WTC11 (cell line): ENCODE results near the gene CNOT9. TPM values are rescaled to one million over a fixed set of nuclear protein-coding genes. Genes with fewer than 3 reads are reported as not detected.

Experiments
- ATAC-seq: fragments of 200-7000 bp; cut with Tn5 transposase; 2 replicates; pipeline ENCODE4 v1.10.0; 2021; ENCODE audit warnings: mild to moderate bottlenecking, moderate library complexity
- CTCF ChIA-PET: fragments of 300-600 bp; sonication (Branson Sonifier 250); formaldehyde crosslinking; loops from one replicate; lab custom pipeline; 2021; ENCODE audit warnings: antibody characterized with exemption; lab: Charles Lee
- POLR2A ChIA-PET: fragments of 350-600 bp; sonication (Branson Sonifier 250); formaldehyde crosslinking; loops from one replicate; lab custom pipeline; 2021; ENCODE audit warnings: antibody characterized with exemption; lab: Charles Lee
- DNase-seq: peaks from one replicate; pipeline ENCODE4 v3.0.0; 2021; ENCODE audit warnings: low spot score
- H3K27ac Mint-ChIP-seq: 2 replicates; pipeline ENCODE4 v1.8.0; 2021; ENCODE audit warnings: mixed read lengths
- H3K27me3 Mint-ChIP-seq: 2 replicates; pipeline ENCODE4 v1.8.0; 2021; ENCODE audit warnings: low read depth, mild to moderate bottlenecking, moderate library complexity, mixed read lengths
- H3K36me3 Mint-ChIP-seq: 2 replicates; pipeline ENCODE4 v1.8.0; 2021; ENCODE audit warnings: mixed read lengths
- H3K4me1 Mint-ChIP-seq: 2 replicates; pipeline ENCODE4 v1.8.0; 2022; ENCODE audit warnings: mixed read lengths
- H3K4me3 Mint-ChIP-seq: 2 replicates; pipeline ENCODE4 v1.8.0; 2021; ENCODE audit warnings: mild to moderate bottlenecking, moderate library complexity, mixed read lengths
- H3K9me3 Mint-ChIP-seq: 2 replicates; pipeline ENCODE4 v1.8.0; 2021; ENCODE audit warnings: mixed read lengths
- CREB1 ChIP-seq: sonication (generic); formaldehyde crosslinking; IDR thresholded peaks from 2 replicates; pipeline ENCODE4 v1.8.0; 2023; ENCODE audit warnings: mild to moderate bottlenecking, missing genetic modification reagents
- CREM ChIP-seq: sonication (generic); formaldehyde crosslinking; IDR thresholded peaks from 2 replicates; pipeline ENCODE4 v1.8.1; 2022; ENCODE audit warnings: mild to moderate bottlenecking, missing genetic modification reagents, moderate library complexity
- ELF4 ChIP-seq: sonication (generic); formaldehyde crosslinking; IDR thresholded peaks from 2 replicates; pipeline ENCODE4 v1.8.1; 2022; ENCODE audit warnings: low read depth, mild to moderate bottlenecking, moderate library complexity, missing genetic modification reagents
- FOXJ3 ChIP-seq: sonication (generic); formaldehyde crosslinking; IDR thresholded peaks from 2 replicates; pipeline ENCODE4 v1.9.0; 2021; ENCODE audit warnings: missing genetic modification reagents, mild to moderate bottlenecking, borderline replicate concordance
- FOXK1 ChIP-seq: sonication (generic); formaldehyde crosslinking; IDR thresholded peaks from 2 replicates; pipeline ENCODE4 v1.8.0; 2022; ENCODE audit warnings: mild to moderate bottlenecking, moderate library complexity, missing genetic modification reagents
- MXD4 ChIP-seq: fragments of 250-450 bp; sonication (Bioruptor Pico); IDR thresholded peaks from 2 replicates; pipeline ENCODE4 v1.8.0; 2021; ENCODE audit warnings: mild to moderate bottlenecking, moderate library complexity, borderline replicate concordance
- NFATC4 ChIP-seq: fragments of 250-450 bp; sonication (Bioruptor Pico); IDR thresholded peaks from 2 replicates; pipeline ENCODE4 v1.9.0; 2021; ENCODE audit warnings: mild to moderate bottlenecking
- NR1H2 ChIP-seq: sonication (generic); formaldehyde crosslinking; IDR thresholded peaks from 2 replicates; pipeline ENCODE4 v1.9.0; 2021; ENCODE audit warnings: mild to moderate bottlenecking, moderate library complexity, missing genetic modification reagents
- PRRX2 ChIP-seq: fragments of 250-450 bp; sonication (Bioruptor Pico); IDR thresholded peaks from 2 replicates; pipeline ENCODE4 v1.8.0; 2021; ENCODE audit warnings: mild to moderate bottlenecking
- RELA ChIP-seq: sonication (generic); formaldehyde crosslinking; IDR thresholded peaks from 2 replicates; pipeline ENCODE4 v1.8.1; 2022; ENCODE audit warnings: missing genetic modification reagents, mild to moderate bottlenecking, borderline replicate concordance
- RORB ChIP-seq: fragments of 250-450 bp; sonication (Bioruptor Pico); IDR thresholded peaks from 2 replicates; pipeline ENCODE4 v1.9.0; 2021; ENCODE audit warnings: mild to moderate bottlenecking
- SOX15 ChIP-seq: fragments of 250-450 bp; sonication (Bioruptor Pico); IDR thresholded peaks from 2 replicates; pipeline ENCODE4 v1.9.0; 2021; ENCODE audit warnings: mild to moderate bottlenecking
- TEAD4 ChIP-seq: sonication (generic); formaldehyde crosslinking; IDR thresholded peaks from 2 replicates; pipeline ENCODE4 v1.8.0; 2022; ENCODE audit warnings: mild to moderate bottlenecking, missing genetic modification reagents
- ZBTB21 ChIP-seq: sonication (generic); formaldehyde crosslinking; IDR thresholded peaks from 2 replicates; pipeline ENCODE4 v1.8.1; 2023; ENCODE audit warnings: mild to moderate bottlenecking, missing genetic modification reagents, borderline replicate concordance
- ZNF396 ChIP-seq: fragments of 250-450 bp; sonication (Bioruptor Pico); IDR thresholded peaks from 2 replicates; pipeline ENCODE4 v1.8.0; 2021; ENCODE audit warnings: mild to moderate bottlenecking, moderate library complexity, borderline replicate concordance
- total RNA-seq: library from RNA; stranded (reverse); gene quantifications from 3 replicates; pipeline ENCODE4 v1.2.3, GENCODE V29; 2021
- TF ChIP-seq, protein P1 (sequence below): fragments of 250-450 bp; sonication (Bioruptor Pico); IDR thresholded peaks from 2 replicates; pipeline ENCODE4 v1.8.0; 2021; ENCODE audit warnings: mild to moderate bottlenecking
- TF ChIP-seq, protein P2 (sequence below): sonication (generic); formaldehyde crosslinking; IDR thresholded peaks from 2 replicates; pipeline ENCODE4 v1.8.0; 2022; ENCODE audit warnings: mild to moderate bottlenecking, missing genetic modification reagents
- TF ChIP-seq, protein P3 (sequence below): fragments of 250-450 bp; sonication (Bioruptor Pico); IDR thresholded peaks from 2 replicates; pipeline ENCODE4 v1.9.0; 2021; ENCODE audit warnings: moderate library complexity, mild to moderate bottlenecking, inconsistent platforms, borderline replicate concordance
- TF ChIP-seq, protein P4 (sequence below): sonication (generic); formaldehyde crosslinking; IDR thresholded peaks from 2 replicates; pipeline ENCODE4 v1.8.1; 2023; ENCODE audit warnings: mild to moderate bottlenecking, moderate library complexity, missing genetic modification reagents
- TF ChIP-seq, protein P5 (sequence below): sonication (generic); formaldehyde crosslinking; IDR thresholded peaks from 2 replicates; pipeline ENCODE4 v1.8.1; 2023; ENCODE audit warnings: mild to moderate bottlenecking, missing genetic modification reagents, moderate library complexity

Gene CNOT9
- total RNA-seq, 1 experiment from 2014 or later: 62.6 TPM

DNA sequence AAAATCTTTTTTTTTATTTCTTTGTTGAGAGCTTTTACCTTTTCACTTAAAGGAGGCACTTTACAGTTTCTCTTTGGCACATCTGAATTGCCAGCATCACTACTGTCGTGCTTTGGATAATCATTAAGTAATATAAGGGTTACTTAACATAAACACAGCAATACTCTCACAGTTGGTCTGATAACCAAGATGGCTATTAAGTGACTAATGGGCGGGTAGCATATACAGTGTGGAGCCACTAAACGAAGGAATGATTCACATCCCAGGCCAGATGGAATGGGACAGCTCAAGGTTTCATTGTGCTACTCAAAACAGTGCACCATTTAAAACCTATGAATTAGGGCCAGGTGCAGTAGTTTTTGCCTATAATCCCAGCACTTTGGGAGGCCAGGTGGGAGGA lies 28.6 kb upstream of the CNOT9 start:
- DNase-seq: no peak
- Mint-ChIP-seq H3K4me3 (no peak overlapping the region), H3K4me1 (no peaks in the 10 kb centered on the region), H3K9me3 (no peaks in the 10 kb centered on the region), H3K27ac (no peak overlapping the region), H3K27me3 (no peaks in the 10 kb centered on the region), H3K36me3 (peaks cover 48% of the 10 kb centered on the region)
- ChIA-PET POLR2A (no interaction called here), CTCF (no interaction called here)
- no peak for ATAC-seq
- no peak for TF ChIP-seq FOXJ3 (CRISPR knock-in tag)
- TF ChIP-seq ZNF396: no peak
- no peak for TF ChIP-seq FOXK1 (CRISPR knock-in tag)
- TF ChIP-seq, protein P1, sequence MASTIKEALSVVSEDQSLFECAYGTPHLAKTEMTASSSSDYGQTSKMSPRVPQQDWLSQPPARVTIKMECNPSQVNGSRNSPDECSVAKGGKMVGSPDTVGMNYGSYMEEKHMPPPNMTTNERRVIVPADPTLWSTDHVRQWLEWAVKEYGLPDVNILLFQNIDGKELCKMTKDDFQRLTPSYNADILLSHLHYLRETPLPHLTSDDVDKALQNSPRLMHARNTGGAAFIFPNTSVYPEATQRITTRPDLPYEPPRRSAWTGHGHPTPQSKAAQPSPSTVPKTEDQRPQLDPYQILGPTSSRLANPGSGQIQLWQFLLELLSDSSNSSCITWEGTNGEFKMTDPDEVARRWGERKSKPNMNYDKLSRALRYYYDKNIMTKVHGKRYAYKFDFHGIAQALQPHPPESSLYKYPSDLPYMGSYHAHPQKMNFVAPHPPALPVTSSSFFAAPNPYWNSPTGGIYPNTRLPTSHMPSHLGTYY (CRISPR knock-in tag): no peak
- no peak for TF ChIP-seq PRRX2 (CRISPR knock-in tag)
- TF ChIP-seq NR1H2 (CRISPR knock-in tag): no peak
- no peak for TF ChIP-seq ELF4 (CRISPR knock-in tag)

DNA sequence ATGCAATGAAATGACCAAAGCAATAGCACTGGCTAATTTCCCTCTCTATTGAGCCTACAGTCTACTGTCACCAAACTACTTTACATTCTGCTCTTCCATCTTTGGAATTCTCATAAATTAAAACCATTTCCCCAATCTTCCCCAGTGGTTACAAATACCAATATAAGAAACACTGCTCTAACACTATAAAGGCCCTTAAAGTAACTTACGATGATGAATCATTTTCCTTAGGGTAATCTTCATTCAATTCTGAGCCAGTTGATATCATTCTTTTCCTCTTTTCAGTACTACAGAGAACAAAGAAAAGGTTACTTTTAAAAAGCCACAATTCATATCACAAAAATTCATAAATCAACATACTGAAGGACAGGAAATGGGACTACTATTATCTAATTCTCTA lies 22.6 kb upstream of the CNOT9 start:
- POLR2A ChIA-PET: no interaction called here
- H3K27me3 Mint-ChIP-seq: no peaks in the 10 kb centered on the region
- no peaks in the 10 kb centered on the region for H3K9me3 Mint-ChIP-seq
- TF ChIP-seq CREB1 (CRISPR knock-in tag) (no peak), FOXJ3 (CRISPR knock-in tag) (no peak), RELA (CRISPR knock-in tag) (no peak), RORB (CRISPR knock-in tag) (no peak)
- TF ChIP-seq, protein P2, sequence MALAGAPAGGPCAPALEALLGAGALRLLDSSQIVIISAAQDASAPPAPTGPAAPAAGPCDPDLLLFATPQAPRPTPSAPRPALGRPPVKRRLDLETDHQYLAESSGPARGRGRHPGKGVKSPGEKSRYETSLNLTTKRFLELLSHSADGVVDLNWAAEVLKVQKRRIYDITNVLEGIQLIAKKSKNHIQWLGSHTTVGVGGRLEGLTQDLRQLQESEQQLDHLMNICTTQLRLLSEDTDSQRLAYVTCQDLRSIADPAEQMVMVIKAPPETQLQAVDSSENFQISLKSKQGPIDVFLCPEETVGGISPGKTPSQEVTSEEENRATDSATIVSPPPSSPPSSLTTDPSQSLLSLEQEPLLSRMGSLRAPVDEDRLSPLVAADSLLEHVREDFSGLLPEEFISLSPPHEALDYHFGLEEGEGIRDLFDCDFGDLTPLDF (CRISPR knock-in tag): no peak
- TF ChIP-seq, protein P3, sequence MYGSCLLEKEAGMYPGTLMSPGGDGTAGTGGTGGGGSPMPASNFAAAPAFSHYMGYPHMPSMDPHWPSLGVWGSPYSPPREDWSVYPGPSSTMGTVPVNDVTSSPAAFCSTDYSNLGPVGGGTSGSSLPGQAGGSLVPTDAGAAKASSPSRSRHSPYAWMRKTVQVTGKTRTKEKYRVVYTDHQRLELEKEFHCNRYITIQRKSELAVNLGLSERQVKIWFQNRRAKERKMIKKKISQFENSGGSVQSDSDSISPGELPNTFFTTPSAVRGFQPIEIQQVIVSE: no peak
- H3K4me1 Mint-ChIP-seq: no peaks in the 10 kb centered on the region
- H3K36me3 Mint-ChIP-seq: peaks cover 62% of the 10 kb centered on the region
- no peak overlapping the region for H3K4me3 Mint-ChIP-seq
- CTCF ChIA-PET: no interaction called here
- no peak overlapping the region for H3K27ac Mint-ChIP-seq
- ATAC-seq (no peak), DNase-seq (no peak)

DNA sequence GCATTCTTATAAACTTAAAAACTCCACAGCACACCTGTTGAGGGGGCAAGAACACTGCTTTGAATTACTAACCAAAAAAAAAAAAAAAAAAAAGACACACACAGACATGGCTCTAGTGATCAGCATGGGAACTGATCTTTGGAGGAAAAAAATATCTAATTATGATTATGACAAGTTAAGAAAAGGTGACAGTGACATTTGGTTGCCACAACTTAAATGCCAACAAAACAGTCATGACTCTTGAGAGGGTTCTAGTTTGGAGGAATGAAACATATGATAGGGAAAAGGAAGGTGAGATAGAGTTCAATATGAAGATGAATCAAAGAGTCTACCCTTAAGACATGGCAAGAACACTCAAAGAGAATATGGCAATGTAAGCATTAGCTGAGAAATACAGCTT lies 21.1 kb upstream of the CNOT9 start:
- Mint-ChIP-seq H3K27ac (no peak overlapping the region), H3K9me3 (no peaks in the 10 kb centered on the region), H3K4me1 (no peaks in the 10 kb centered on the region), H3K4me3 (no peak overlapping the region), H3K36me3 (peaks cover 62% of the 10 kb centered on the region), H3K27me3 (no peaks in the 10 kb centered on the region)
- TF ChIP-seq CREM (CRISPR knock-in tag) (no peak), ZBTB21 (no peak), TEAD4 (CRISPR knock-in tag) (no peak), MXD4 (CRISPR knock-in tag) (no peak), SOX15 (CRISPR knock-in tag) (no peak), PRRX2 (CRISPR knock-in tag) (no peak), NFATC4 (CRISPR knock-in tag) (no peak), ELF4 (CRISPR knock-in tag) (no peak)
- TF ChIP-seq, protein P4, sequence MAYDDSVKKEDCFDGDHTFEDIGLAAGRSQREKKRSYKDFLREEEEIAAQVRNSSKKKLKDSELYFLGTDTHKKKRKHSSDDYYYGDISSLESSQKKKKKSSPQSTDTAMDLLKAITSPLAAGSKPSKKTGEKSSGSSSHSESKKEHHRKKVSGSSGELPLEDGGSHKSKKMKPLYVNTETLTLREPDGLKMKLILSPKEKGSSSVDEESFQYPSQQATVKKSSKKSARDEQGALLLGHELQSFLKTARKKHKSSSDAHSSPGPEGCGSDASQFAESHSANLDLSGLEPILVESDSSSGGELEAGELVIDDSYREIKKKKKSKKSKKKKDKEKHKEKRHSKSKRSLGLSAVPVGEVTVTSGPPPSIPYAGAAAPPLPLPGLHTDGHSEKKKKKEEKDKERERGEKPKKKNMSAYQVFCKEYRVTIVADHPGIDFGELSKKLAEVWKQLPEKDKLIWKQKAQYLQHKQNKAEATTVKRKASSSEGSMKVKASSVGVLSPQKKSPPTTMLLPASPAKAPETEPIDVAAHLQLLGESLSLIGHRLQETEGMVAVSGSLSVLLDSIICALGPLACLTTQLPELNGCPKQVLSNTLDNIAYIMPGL (CRISPR knock-in tag): no peak
- TF ChIP-seq, protein P5, sequence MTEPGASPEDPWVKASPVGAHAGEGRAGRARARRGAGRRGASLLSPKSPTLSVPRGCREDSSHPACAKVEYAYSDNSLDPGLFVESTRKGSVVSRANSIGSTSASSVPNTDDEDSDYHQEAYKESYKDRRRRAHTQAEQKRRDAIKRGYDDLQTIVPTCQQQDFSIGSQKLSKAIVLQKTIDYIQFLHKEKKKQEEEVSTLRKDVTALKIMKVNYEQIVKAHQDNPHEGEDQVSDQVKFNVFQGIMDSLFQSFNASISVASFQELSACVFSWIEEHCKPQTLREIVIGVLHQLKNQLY: no peak
- POLR2A ChIA-PET: no interaction called here
- DNase-seq (no peak), ATAC-seq (no peak)
- CTCF ChIA-PET: no interaction called here
